SU-DHL-6 (cell line): ENCODE data around the gene RRM2.

ENCODE experiments used
- H2AFZ ChIP-seq: fragments of 200-600 bp; sonication (generic); 2 replicates; pipeline ENCODE4 v1.6.1; 2014; ENCODE audit warnings: low read depth, mild to moderate bottlenecking, moderate library complexity, mixed read lengths, antibody characterized with exemption, low read length; ENCODE audit not compliant: severe bottlenecking
- H3F3A ChIP-seq: fragments of 200-600 bp; shearing (Covaris generic); 2 replicates; pipeline ENCODE4 v1.6.0; 2016; ENCODE audit warnings: antibody characterized with exemption, mild to moderate bottlenecking; ENCODE audit not compliant: insufficient read depth
- H3K27ac ChIP-seq: fragments of 200-600 bp; sonication (generic); 2 replicates; pipeline ENCODE4 v1.5.1; 2016; ENCODE audit warnings: low read depth, mild to moderate bottlenecking, low read length, moderate library complexity, mixed read lengths
- H3K27me3 ChIP-seq: fragments of 200-600 bp; sonication (generic), shearing (Covaris generic); 2 replicates; pipeline ENCODE4 v1.6.0; 2014; ENCODE audit warnings: mild to moderate bottlenecking, low read length
- H3K36me3 ChIP-seq: fragments of 200-600 bp; sonication (generic); 2 replicates; pipeline ENCODE4 v1.6.1; 2014; ENCODE audit warnings: mild to moderate bottlenecking, low read length, mixed read lengths
- H3K4me2 ChIP-seq: fragments of 300-600, 200-600 bp; shearing (Covaris generic), sonication (generic); 2 replicates; pipeline ENCODE4 v1.6.0; 2014; ENCODE audit warnings: low read length, low read depth, mild to moderate bottlenecking; ENCODE audit not compliant: poor library complexity, severe bottlenecking
- H3K4me3 ChIP-seq: fragments of 200-600 bp; sonication (generic); 2 replicates; pipeline ENCODE4 v1.5.1; 2014; ENCODE audit warnings: antibody characterized with exemption, low read length, mild to moderate bottlenecking, mixed read lengths; ENCODE audit not compliant: insufficient read depth, poor library complexity, severe bottlenecking
- H3K79me2 ChIP-seq: fragments of 200-600 bp; sonication (generic); 2 replicates; pipeline ENCODE4 v1.6.1; 2014; ENCODE audit warnings: mild to moderate bottlenecking, low read length, moderate library complexity; ENCODE audit not compliant: insufficient read depth
- H3K9ac ChIP-seq: fragments of 200-600 bp; sonication (generic); 2 replicates; pipeline ENCODE4 v1.7.0; 2014; ENCODE audit warnings: mild to moderate bottlenecking, low read length
- H3K9me2 ChIP-seq: fragments of 200-600 bp; sonication (generic); replicated peaks from 2 replicates; pipeline ENCODE4 v1.6.1; 2014; ENCODE audit warnings: low read length; ENCODE audit not compliant: insufficient read depth
- H3K9me3 ChIP-seq: fragments of 200-600 bp; sonication (generic); 2 replicates; pipeline ENCODE4 v1.6.1; 2014; ENCODE audit warnings: low read length, mixed read lengths; ENCODE audit not compliant: insufficient read depth
- H4K20me1 ChIP-seq: fragments of 200-600 bp; sonication (generic); 2 replicates; pipeline ENCODE4 v1.6.1; 2014; ENCODE audit warnings: low read depth, mild to moderate bottlenecking, antibody characterized with exemption, low read length, moderate library complexity, mixed read lengths
- CTCF ChIP-seq: fragments of 200-600 bp; sonication (generic); IDR thresholded peaks from one replicate; pipeline ENCODE4 v1.5.1; 2017; ENCODE audit warnings: antibody characterized with exemption, mild to moderate bottlenecking, low read length, moderate library complexity; ENCODE audit not compliant: insufficient read depth, poor library complexity, severe bottlenecking
- EZH2phosphoT487 ChIP-seq: fragments of 200-600 bp; sonication (generic), shearing (Covaris generic); conservative IDR thresholded peaks from 2 replicates; pipeline ENCODE4 v1.6.1; 2018; ENCODE audit warnings: mild to moderate bottlenecking, antibody characterized with exemption, low read length, moderate library complexity, mixed read lengths

Gene RRM2

GRCh38 chr2:10132996-10133647, 10.6 kb downstream of the RRM2 start:
- Histone ChIP-seq H3K9ac (no peak overlapping the region), H3K27ac (peak overlapping the region; percentile 30; the same call in 1 of the 2 replicates)

GRCh38 chr2:10135296-10136089, 13.0 kb downstream of the RRM2 start:
- H3K27me3 ChIP-seq: no peaks in the 10 kb centered on the region
- no peak overlapping the region for H3K4me3 ChIP-seq
- H3K9ac ChIP-seq: no peak overlapping the region
- no peaks in the 10 kb centered on the region for H3K9me3 ChIP-seq
- H2AFZ ChIP-seq: no peak overlapping the region
- TF ChIP-seq EZH2phosphoT487: no peak
- TF ChIP-seq CTCF: no peak
- H3K36me3 ChIP-seq: peaks cover 8% of the 10 kb centered on the region
- no peak overlapping the region for H3K4me2 ChIP-seq
- 0 out of 2 replicates have a peak overlapping the region, but pooled peaks have one; percentile 29 for H3K27ac ChIP-seq
- H3K79me2 ChIP-seq: no peaks in the 10 kb centered on the region
- no peaks in the 10 kb centered on the region for H3K9me2 ChIP-seq
- no peaks in the 10 kb centered on the region for H4K20me1 ChIP-seq
- H3F3A ChIP-seq: peaks cover 61% of the 10 kb centered on the region

More at GRCh38 chr2:10132996-10133647, 10.6 kb downstream of the RRM2 start:
- H4K20me1 ChIP-seq: peaks cover 17% of the 10 kb centered on the region
- TF ChIP-seq EZH2phosphoT487: no peak
- no peak for TF ChIP-seq CTCF
- H3K9me2 ChIP-seq: no peaks in the 10 kb centered on the region
- H3K4me3 ChIP-seq: no peak overlapping the region
- H2AFZ ChIP-seq: no peak overlapping the region
- H3K4me2 ChIP-seq: no peak overlapping the region
- H3K27me3 ChIP-seq: no peaks in the 10 kb centered on the region
- peaks cover 84% of the 10 kb centered on the region for H3F3A ChIP-seq
- peaks cover 28% of the 10 kb centered on the region for H3K36me3 ChIP-seq
- peaks cover 14% of the 10 kb centered on the region; the same call in 1 of the 2 replicates for H3K79me2 ChIP-seq
- no peaks in the 10 kb centered on the region for H3K9me3 ChIP-seq

- no peak for TF ChIP-seq EZH2phosphoT487
- Histone ChIP-seq H3K9me3 (no peaks in the 10 kb centered on the region), H3F3A (peaks cover 52% of the 10 kb centered on the region), H3K9ac (no peak overlapping the region), H3K4me3 (no peak overlapping the region), H3K27ac (0 out of 2 replicates have a peak overlapping the region, but pooled peaks have one; percentile 29), H3K4me2 (no peak overlapping the region), H3K36me3 (0 out of 2 replicates have a peak, but pooled peaks cover 2% of the 10 kb centered on the region), H2AFZ (no peak overlapping the region), H3K79me2 (no peaks in the 10 kb centered on the region), H3K9me2 (no peaks in the 10 kb centered on the region), H3K27me3 (no peaks in the 10 kb centered on the region), H4K20me1 (no peaks in the 10 kb centered on the region)
Measured at GRCh38 chr2:10136101-10136934, 13.8 kb downstream of the RRM2 start.
